Activated CD4-positive, alpha-beta T cell treated with anti-CD3 and anti-CD28 coated beads for 48 hours (primary cell): ENCODE measurements around the gene MIF4GD.
A peak's percentile ranks its signal among the peaks of the same experiment; 100 is the strongest.
"Not testable (repeated sequence)": the region's sequence is repeated elsewhere in the genome, so short reads cannot be mapped to it uniquely, and the experiment has no call there.

ENCODE experiments used
- DNase-seq: peaks from one replicate; pipeline ENCODE4 v3.0.0-alpha.2; 2020

The MIF4GD gene, protein sequence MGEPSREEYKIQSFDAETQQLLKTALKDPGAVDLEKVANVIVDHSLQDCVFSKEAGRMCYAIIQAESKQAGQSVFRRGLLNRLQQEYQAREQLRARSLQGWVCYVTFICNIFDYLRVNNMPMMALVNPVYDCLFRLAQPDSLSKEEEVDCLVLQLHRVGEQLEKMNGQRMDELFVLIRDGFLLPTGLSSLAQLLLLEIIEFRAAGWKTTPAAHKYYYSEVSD

GRCh38 chr17:75270966-75271232, at the start of gene MIF4GD:
MIF4GD (minus strand) TSS chr17:75271231; CDS start chr17:75270195, 1,036 bp downstream.
- DNase-seq, result no peak

DNA sequence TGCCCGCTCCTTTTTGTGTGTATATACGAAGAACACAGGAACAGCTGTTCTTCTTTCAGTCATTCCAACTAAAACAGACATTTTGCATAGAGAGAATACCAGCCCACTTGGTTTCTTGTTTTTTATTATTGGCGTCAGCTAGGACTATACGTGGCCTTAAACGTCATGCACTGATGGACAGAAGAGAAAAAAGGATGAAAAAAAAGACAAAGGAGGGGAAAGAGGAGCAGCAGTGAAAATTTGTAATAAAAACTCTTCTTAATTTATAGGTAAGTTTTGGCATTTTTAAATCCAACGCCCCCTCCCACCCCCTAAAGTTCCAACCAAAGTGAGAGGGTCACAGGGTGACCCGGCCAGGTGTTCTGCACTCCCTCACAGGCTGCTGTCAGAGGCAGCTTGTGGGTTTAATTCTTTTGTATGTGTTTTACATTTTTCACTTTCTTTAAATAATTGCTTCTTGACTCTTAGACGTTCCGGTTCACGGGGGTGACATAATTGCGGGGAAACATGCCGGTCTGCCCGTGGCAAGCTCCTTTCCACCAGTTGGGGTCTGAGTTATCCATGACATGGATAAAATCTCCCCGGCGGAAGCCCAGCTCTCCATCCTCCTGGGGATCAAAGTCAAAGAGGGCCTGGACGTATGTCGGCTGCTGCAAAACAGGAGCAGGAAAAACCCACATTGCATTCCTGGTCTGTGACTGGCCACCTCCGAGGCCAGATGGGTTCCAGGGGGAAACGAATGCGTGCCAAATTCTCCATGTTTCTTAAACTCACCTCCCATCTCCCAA, 49.1 kb upstream of the MIF4GD start:
- no peak for DNase-seq

DNA sequence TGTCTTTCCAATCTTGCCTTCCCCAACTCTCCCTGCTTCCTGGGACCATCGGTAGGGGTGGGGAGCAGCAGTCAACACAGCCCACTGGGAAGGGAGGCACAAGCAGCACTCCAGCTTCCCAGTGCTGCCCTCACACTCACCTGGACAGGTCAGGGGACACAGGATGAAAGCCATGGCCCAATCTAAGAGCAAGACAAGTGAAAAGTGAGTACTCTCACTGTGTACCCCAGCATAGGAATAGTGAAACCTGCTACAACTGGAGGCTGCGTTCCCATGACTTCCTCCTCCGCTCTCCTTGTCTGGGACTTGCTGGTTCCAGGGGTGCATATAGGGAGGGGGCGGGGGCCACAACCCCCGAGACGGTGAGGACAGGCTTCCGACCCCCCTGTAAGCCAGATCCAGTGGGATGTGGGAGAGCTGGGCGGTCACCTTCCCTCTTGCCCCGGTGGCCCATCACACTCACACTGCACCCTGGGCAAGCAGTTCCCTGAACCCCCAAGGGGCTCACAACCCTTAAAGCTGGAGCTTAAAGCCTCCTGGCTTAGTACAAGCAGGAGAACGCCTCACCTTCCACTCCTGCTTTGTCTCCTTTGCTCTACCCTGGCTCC, 47.7 kb upstream of the MIF4GD start:
- no peak for DNase-seq

DNA sequence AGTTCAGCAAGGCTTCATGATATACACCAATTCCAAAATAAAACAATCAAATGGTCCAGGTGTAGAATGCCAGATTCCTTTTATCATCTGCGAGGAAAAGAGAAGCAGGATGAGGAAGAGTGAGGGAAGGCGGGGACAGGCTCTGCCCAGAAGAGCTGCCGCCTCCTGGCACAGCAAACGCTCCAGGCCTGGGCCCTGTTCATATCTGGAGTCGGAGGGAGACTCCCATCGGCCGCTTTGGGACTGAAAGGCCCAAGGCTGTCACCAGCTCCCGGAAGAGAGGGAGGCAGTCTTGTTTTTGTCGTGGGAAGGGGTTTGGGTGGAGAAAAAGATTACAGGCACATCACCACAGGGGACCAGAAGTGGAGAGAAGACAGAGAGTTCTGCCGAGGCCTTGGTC, 47.2 kb upstream of the MIF4GD start:
- DNase-seq, result no peak

- no peak for DNase-seq
Measured at GRCh38 chr17:75317671-75318070, 46.6 kb upstream of the MIF4GD start.

- DNase-seq, result no peak
Measured at GRCh38 chr17:75316253-75316652, 45.2 kb upstream of the MIF4GD start.

DNA sequence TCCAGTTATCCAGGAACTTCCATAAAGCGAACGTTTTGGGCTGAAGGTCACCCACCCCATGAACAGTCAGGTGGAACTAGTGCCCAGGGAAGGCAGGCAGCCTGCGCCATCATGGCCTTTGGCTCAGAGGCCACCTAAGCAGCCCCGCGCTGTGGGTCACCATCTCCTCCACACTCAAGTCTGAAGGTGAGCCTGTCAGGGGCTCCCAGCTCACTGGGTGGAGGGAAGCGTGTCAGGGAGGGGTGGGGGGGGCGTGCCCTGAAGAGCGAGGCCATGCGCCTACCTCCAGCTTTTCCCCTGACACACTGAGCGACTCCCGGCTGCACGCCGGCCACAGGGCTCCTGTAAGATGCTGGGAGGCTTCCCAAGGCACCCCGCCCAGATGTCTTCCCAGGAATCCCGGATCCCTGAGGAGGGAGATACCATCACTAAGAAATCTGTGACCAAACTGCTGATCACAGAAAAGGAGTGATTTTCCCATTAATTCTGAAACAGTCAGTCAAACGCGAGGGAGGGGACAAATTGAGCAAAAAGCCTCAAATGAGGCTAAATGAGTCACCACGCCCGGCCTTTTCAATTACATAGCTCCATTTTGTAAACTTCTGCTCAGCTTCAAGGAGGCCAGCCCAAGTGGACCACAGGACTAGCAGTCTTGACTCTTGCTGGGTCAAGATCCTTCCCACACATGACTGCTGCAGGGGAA, 44.7 kb upstream of the MIF4GD start:
- DNase-seq, result peak; percentile 43

DNA sequence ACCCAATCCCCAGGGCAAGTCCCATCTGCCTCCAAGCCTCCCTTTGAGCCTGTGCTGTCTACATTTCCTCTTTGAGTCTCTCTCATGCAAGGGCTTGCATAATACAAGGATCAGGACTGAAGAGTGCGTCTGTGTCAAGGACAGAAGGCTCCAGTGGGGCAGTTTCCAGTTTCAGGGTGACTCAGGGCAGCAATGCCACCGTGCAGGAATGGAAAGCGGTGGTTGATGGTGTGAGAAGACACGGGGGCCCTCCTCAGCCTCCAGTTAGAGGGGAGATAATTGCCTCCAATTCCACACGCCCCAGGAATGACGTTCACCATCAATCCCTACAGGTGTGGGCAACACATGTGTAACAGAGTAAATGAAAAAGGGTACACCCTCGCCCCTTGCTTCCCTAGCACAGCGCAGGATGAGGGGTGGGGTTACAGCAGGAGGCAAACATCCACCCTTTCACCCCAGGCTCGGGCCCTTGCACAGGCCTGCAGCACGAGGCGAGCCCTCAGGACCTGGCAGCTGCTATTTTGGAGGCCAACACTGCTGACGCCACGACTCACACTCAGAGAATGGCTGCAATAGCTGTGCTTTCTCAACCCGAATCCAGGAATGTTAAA, 43.0 kb upstream of the MIF4GD start:
- no peak for DNase-seq

- DNase-seq, result no peak
Measured at GRCh38 chr17:75308732-75309629, 38.0 kb upstream of the MIF4GD start.

GRCh38 chr17:75307957-75308731, 37.1 kb upstream of the MIF4GD start:
- DNase-seq, result no peak

GRCh38 chr17:75301502-75302206, 30.6 kb upstream of the MIF4GD start:
- DNase-seq, result no peak

GRCh38 chr17:75301049-75301448, 30.0 kb upstream of the MIF4GD start:
- DNase-seq, result no peak

DNA sequence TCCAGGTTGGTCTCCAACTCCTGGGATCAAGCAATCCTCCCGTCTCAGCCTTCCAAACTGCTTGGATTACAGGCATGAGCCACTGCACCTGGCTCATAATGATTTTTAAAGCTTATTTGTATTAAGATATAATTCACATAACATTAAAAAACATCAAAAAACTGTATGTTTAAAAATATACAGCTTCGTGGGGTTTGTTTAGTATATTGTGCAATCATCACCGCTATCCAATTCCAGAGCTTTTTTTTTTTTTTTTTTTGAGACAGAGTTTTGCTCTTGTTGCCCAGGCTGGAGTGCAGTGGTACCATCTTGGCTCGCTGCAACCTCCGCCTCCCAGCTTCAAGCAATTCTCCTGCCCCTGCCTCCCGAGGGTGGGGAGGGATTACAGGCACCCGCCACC, 29.2 kb upstream of the MIF4GD start:
- no peak for DNase-seq

GRCh38 chr17:75295201-75296158, 24.4 kb upstream of the MIF4GD start:
- DNase-seq, result peak; percentile 42

GRCh38 chr17:75292810-75293448, 21.9 kb upstream of the MIF4GD start:
- DNase-seq, result not testable (repeated sequence)

DNA sequence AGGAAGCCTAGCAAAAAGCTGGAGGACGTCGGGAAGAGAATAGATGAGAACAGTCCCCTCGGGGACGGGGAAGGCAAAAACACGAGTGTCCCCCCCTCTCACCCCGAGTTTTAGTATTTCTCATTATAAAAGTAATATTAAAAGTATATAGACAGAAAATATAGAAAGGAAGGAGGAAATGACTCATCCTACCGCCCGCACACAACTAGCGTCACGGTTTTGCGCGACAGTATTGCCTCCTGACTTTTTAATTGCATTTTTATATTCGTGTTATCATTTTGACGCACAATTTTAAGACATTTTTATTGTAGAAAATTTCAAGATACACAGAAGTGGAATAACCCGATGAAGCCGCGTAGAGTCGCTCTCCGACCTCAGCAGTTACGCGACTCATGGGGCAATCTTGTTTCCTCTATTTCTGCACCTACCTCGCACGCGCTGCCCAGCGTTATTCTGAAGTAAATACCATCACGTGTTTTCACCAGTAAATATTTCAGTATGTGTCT, 18.9 kb upstream of the MIF4GD start:
- DNase-seq, result peak; percentile 78

- DNase-seq, result peak; percentile 98
Measured at GRCh38 chr17:75289115-75289831, 18.2 kb upstream of the MIF4GD start, which contains the start of gene SLC25A19. SLC25A19 (minus strand) TSS chr17:75289433; CDS start chr17:75286764, 2,669 bp downstream.

- peak; percentile 71 for DNase-seq
Measured at GRCh38 chr17:75288770-75289114, 17.7 kb upstream of the MIF4GD start.
